Lung (tissue), 12 donors: ENCODE measurements around the gene SLC2A11. TPM values are rescaled to one million over a fixed set of nuclear protein-coding genes. Genes with fewer than 3 reads are reported as not detected.
A peak's percentile ranks its signal among the peaks of the same experiment; 100 is the strongest.

Experiments used
- ATAC-seq: fragments of 200-7000 bp; cut with Tn5 transposase; one replicate; pipeline ENCODE4 v1.9.1; 2020; ENCODE audit warnings: moderate number of reproducible peaks; ENCODE audit not compliant: insufficient read depth, low FRiP score
- DNase-seq, 3 donors: peaks; one replicate each; pipeline ENCODE4 v3.0.0-alpha.2; 2013 to 2017
- H3K27ac ChIP-seq, 2 donors: one replicate each; pipeline ENCODE4 v1.5.1; 2013; ENCODE audit warnings: mild to moderate bottlenecking in 2 of 2, moderate library complexity in 2 of 2, control low read depth in 1 of 2, inconsistent platforms in 1 of 2, low read depth in 1 of 2, low read length in 1 of 2
- H3K27me3 ChIP-seq, 3 donors: one replicate each; pipeline ENCODE4 v1.5.1; 2013; ENCODE audit warnings: low read length in 2 of 3; ENCODE audit not compliant: control insufficient read depth in 3 of 3, insufficient read depth in 3 of 3
- H3K36me3 ChIP-seq, 4 donors: one replicate each; pipeline ENCODE4 v1.5.1; 2013; ENCODE audit warnings: low read length in 4 of 4, mild to moderate bottlenecking in 1 of 4, moderate library complexity in 1 of 4; ENCODE audit not compliant: control insufficient read depth in 4 of 4, insufficient read depth in 4 of 4
- H3K4me1 ChIP-seq, 5 donors: one replicate each; pipeline ENCODE4 v1.5.1; 2013; ENCODE audit warnings: low read length in 5 of 5, mild to moderate bottlenecking in 2 of 5, moderate library complexity in 1 of 5; ENCODE audit not compliant: control insufficient read depth in 5 of 5, insufficient read depth in 5 of 5
- H3K4me3 ChIP-seq: one replicate; pipeline ENCODE4 v1.5.1; 2013; ENCODE audit warnings: mild to moderate bottlenecking, control low read depth, moderate library complexity
- H3K9ac ChIP-seq, 2 donors: one replicate each; pipeline ENCODE4 v1.5.1; 2013; ENCODE audit warnings: low read length in 2 of 2, control low read depth in 1 of 2; ENCODE audit not compliant: insufficient read depth in 1 of 2
- H3K9me3 ChIP-seq, 4 donors: one replicate each; pipeline ENCODE4 v1.5.1; 2013; ENCODE audit warnings: low read length in 3 of 4, mild to moderate bottlenecking in 1 of 4, moderate library complexity in 1 of 4; ENCODE audit not compliant: control insufficient read depth in 4 of 4, insufficient read depth in 3 of 4
- WGBS, 2 donors: extraction: QIAGEN DNeasy Blood & Tissue Kit; methylation state at CpG; one replicate each; pipeline ENCODE4 v1.1.7; 2013; 5-methylcytosine and 5-hydroxymethylcytosine counted together
- polyA plus RNA-seq, 2 donors: library from polyadenylated mRNA; stranded (reverse); fragments of 200-250 nt; gene quantifications; one replicate each; pipeline ENCODE4 v1.2.1, GENCODE V29; 2013
- total RNA-seq, 2 donors: library from RNA; depleted of rRNA in 1 of 2; stranded (reverse); fragments of >200 nt in 1 of 2; gene quantifications; one replicate each; pipeline ENCODE4 v1.2.1, GENCODE V29; 2014 to 2021
- TF ChIP-seq, protein P1 (sequence below): IDR thresholded peaks from 2 replicates; pipeline ENCODE4 v1.5.1; 2012; ENCODE audit warnings: mild to moderate bottlenecking; ENCODE audit errors: control extremely low read depth, extremely low read depth
- donor health status: control.
- donor health status: control.
- donor health status: Bipolar disorder and iron deficiency.
- donor health status: healthy.
- donor health status: DM: yes; HTN: yes; CAD: no.

SLC2A11 gene
- total and polyA plus RNA-seq, 4 donors: 3.9 to 14.1 (median 10.3) TPM

GRCh38 chr22:23841736-23842445 lies 15.8 kb upstream of the SLC2A11 start:
- 80% methylated on average over 20 of the region's 20 CpGs for WGBS, 2 donors
- Histone ChIP-seq H3K27ac (no peak overlapping the region), H3K9me3 (no peaks in the 10 kb centered on the region), H3K4me1 (peaks cover 5 to 26% (median 15%) of the 10 kb centered on the region in 5 donors), H3K4me3 (no peak overlapping the region), H3K36me3 (no peaks in the 10 kb centered on the region), H3K9ac (no peak overlapping the region), H3K27me3 (no peaks in the 10 kb centered on the region)
- TF ChIP-seq, protein P1, sequence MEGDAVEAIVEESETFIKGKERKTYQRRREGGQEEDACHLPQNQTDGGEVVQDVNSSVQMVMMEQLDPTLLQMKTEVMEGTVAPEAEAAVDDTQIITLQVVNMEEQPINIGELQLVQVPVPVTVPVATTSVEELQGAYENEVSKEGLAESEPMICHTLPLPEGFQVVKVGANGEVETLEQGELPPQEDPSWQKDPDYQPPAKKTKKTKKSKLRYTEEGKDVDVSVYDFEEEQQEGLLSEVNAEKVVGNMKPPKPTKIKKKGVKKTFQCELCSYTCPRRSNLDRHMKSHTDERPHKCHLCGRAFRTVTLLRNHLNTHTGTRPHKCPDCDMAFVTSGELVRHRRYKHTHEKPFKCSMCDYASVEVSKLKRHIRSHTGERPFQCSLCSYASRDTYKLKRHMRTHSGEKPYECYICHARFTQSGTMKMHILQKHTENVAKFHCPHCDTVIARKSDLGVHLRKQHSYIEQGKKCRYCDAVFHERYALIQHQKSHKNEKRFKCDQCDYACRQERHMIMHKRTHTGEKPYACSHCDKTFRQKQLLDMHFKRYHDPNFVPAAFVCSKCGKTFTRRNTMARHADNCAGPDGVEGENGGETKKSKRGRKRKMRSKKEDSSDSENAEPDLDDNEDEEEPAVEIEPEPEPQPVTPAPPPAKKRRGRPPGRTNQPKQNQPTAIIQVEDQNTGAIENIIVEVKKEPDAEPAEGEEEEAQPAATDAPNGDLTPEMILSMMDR: no peak
- no peak for ATAC-seq
- DNase-seq: peak in 2 of 3 donors; percentile 40 to 56

DNA sequence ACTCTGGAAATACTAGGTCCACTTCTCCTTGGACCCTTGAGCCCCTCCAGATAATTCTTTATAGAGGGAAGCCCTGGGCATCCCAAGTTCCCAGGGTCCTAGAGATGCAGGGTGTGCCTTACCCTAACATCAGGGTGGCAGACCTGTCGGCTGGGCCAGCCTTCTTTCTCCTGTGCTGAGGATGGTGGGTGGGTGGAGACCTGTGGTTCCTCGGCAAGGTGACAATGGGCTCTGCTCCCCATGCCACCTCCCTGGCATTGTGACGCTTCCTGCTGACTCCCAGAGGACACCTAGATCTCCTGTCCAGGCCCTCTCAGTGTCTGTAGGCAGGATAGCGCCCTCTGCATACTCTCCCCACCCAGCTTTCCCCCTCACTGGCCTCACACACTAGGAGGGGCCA lies 15.1 kb upstream of the SLC2A11 start:
- Histone ChIP-seq H3K9ac (no peak overlapping the region), H3K36me3 (no peaks in the 10 kb centered on the region), H3K4me1 (peaks cover 9 to 31% (median 17%) of the 10 kb centered on the region in 5 donors), H3K4me3 (no peak overlapping the region), H3K27ac (no peak overlapping the region), H3K27me3 (no peaks in the 10 kb centered on the region), H3K9me3 (no peaks in the 10 kb centered on the region)
- TF ChIP-seq, protein P1: no peak
- ATAC-seq (no peak), DNase-seq (no peak)
- WGBS, 2 donors: 87 to 91% methylated on average over 4 of the region's 4 CpGs

DNA sequence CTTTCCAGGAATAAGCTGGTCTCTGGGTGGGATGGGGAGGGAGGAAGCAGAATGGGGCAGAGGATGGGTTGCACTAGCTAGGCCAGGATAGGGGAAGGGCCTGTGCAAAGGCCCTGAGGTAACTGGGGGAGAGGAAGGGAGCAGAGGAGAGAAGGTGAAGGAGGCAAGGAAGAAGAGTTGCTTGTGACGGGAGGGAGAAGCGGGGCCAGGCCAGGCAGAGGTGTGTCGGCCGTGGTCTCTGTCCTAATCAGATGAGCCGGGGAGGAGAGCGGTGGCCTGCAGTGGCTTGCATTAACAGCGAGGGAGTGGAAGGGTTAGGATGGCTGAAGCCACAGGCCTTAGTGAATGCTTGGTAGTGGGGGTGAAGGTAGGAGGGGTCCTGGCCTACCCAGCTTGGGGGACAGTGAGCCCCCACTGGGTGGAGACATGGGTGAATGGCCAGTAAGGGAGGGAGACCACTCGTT lies 12.9 kb upstream of the SLC2A11 start:
- DNase-seq: no peak
- H3K4me3 ChIP-seq: no peak overlapping the region
- no peaks in the 10 kb centered on the region for H3K9me3 ChIP-seq
- H3K4me1 ChIP-seq: peaks cover 7 to 25% (median 13%) of the 10 kb centered on the region in 5 donors
- no peaks in the 10 kb centered on the region for H3K27me3 ChIP-seq
- no peak for ATAC-seq
- TF ChIP-seq, protein P1: no peak
- no peak overlapping the region for H3K27ac ChIP-seq
- no peak overlapping the region for H3K9ac ChIP-seq
- 73 to 80% methylated on average over 8 of the region's 8 CpGs for WGBS, 2 donors
- H3K36me3 ChIP-seq: no peaks in the 10 kb centered on the region
